Liver (tissue), 9 donors: Measurements from ENCODE around the gene TNFSF4. TPM values are rescaled to one million over a fixed set of nuclear protein-coding genes. Genes with fewer than 3 reads are reported as not detected.

Experiments used
- DNase-seq: peaks from one replicate; pipeline ENCODE4 v3.0.0-alpha.2; 2017; ENCODE audit warnings: low spot score
- H3K27ac ChIP-seq, 2 donors: one replicate each; pipeline ENCODE4 v1.7.0; 2013; ENCODE audit warnings: inconsistent platforms in 2 of 2, low read length in 2 of 2, control low read depth in 1 of 2, low read depth in 1 of 2, mild to moderate bottlenecking in 1 of 2
- H3K27me3 ChIP-seq, 4 donors: one replicate each; pipeline versions ENCODE4 v1.6.1 to v1.7.0; 2013; ENCODE audit warnings: low read length in 3 of 4, inconsistent platforms in 1 of 4, mild to moderate bottlenecking in 1 of 4, moderate library complexity in 1 of 4; ENCODE audit not compliant: control insufficient read depth in 4 of 4, insufficient read depth in 4 of 4
- H3K36me3 ChIP-seq, 4 donors: one replicate each; pipeline versions ENCODE4 v1.6.1 to v1.7.0; 2013; ENCODE audit warnings: low read length in 3 of 4, mild to moderate bottlenecking in 3 of 4, low read depth in 1 of 4, moderate library complexity in 1 of 4; ENCODE audit not compliant: control insufficient read depth in 4 of 4, insufficient read depth in 3 of 4
- H3K4me1 ChIP-seq, 4 donors: one replicate each; pipeline versions ENCODE4 v1.6.1 to v1.7.0; 2013; ENCODE audit warnings: low read length in 3 of 4, mild to moderate bottlenecking in 3 of 4, moderate library complexity in 1 of 4; ENCODE audit not compliant: control insufficient read depth in 4 of 4, insufficient read depth in 4 of 4
- H3K4me3 ChIP-seq, 3 donors: one replicate each; pipeline versions ENCODE4 v1.6.1 to v1.7.0; 2013; ENCODE audit warnings: low read length in 3 of 3, control low read depth in 1 of 3, low read depth in 1 of 3, mild to moderate bottlenecking in 1 of 3
- H3K9ac ChIP-seq, 2 donors: one replicate each; pipeline ENCODE4 v1.7.0; 2013; ENCODE audit warnings: low read length in 2 of 2, mild to moderate bottlenecking in 2 of 2, moderate library complexity in 2 of 2, control low read depth in 1 of 2, low read depth in 1 of 2
- H3K9me3 ChIP-seq, 4 donors: one replicate each; pipeline versions ENCODE4 v1.6.1 to v1.7.0; 2013; ENCODE audit warnings: low read length in 3 of 4; ENCODE audit not compliant: control insufficient read depth in 4 of 4
- EGR1 ChIP-seq, 2 donors: IDR thresholded peaks; 2 replicates each; pipeline ENCODE4 v1.6.1; 2016 to 2018; ENCODE audit warnings: antibody characterized with exemption in 2 of 2, low read depth in 2 of 2
- FOXA1 ChIP-seq: IDR thresholded peaks from 2 replicates; pipeline ENCODE4 v1.6.1; 2016; ENCODE audit warnings: antibody characterized with exemption
- FOXA2 ChIP-seq: IDR thresholded peaks from 2 replicates; pipeline ENCODE4 v1.6.1; 2016; ENCODE audit warnings: antibody characterized with exemption
- GABPA ChIP-seq, 2 donors: IDR thresholded peaks in 1 of 2; conservative IDR thresholded peaks in 1 of 2; 2 replicates each; pipeline ENCODE4 v1.6.1; 2016; ENCODE audit warnings: antibody characterized with exemption in 2 of 2, mild to moderate bottlenecking in 1 of 2, moderate library complexity in 1 of 2
- HNF4A ChIP-seq, 2 donors: conservative IDR thresholded peaks; 2 replicates each; pipeline ENCODE4 v1.6.1; 2016; ENCODE audit warnings: antibody characterized with exemption in 2 of 2, mild to moderate bottlenecking in 2 of 2
- HNF4G ChIP-seq: IDR thresholded peaks from 2 replicates; pipeline ENCODE4 v1.6.1; 2016; ENCODE audit warnings: antibody characterized with exemption
- JUND ChIP-seq, 2 donors: IDR thresholded peaks; 2 replicates each; pipeline ENCODE4 v1.6.1; 2016; ENCODE audit warnings: antibody characterized with exemption in 2 of 2
- NR2F2 ChIP-seq: IDR thresholded peaks from 2 replicates; pipeline ENCODE4 v1.6.1; 2016; ENCODE audit warnings: antibody characterized with exemption
- RAD21 ChIP-seq, 2 donors: IDR thresholded peaks; 2 replicates each; pipeline ENCODE4 v1.6.1; 2016; ENCODE audit warnings: antibody characterized with exemption in 2 of 2, mild to moderate bottlenecking in 2 of 2
- RXRA ChIP-seq, 2 donors: IDR thresholded peaks; 2 replicates each; pipeline ENCODE4 v1.6.1; 2017 to 2018; ENCODE audit warnings: antibody characterized with exemption in 2 of 2, mild to moderate bottlenecking in 1 of 2
- SP1 ChIP-seq: IDR thresholded peaks from 2 replicates; pipeline ENCODE4 v1.6.1; 2018; ENCODE audit warnings: antibody characterized with exemption, mild to moderate bottlenecking
- TAF1 ChIP-seq: conservative IDR thresholded peaks from 2 replicates; pipeline ENCODE4 v1.6.1; 2016; ENCODE audit warnings: antibody characterized with exemption, mild to moderate bottlenecking
- YY1 ChIP-seq: IDR thresholded peaks from 2 replicates; pipeline ENCODE4 v1.6.1; 2016; ENCODE audit warnings: antibody characterized with exemption, mild to moderate bottlenecking
- WGBS: extraction: QIAGEN DNeasy Blood & Tissue Kit; methylation state at CpG from one replicate; pipeline ENCODE4 v1.1.7; 2013; 5-methylcytosine and 5-hydroxymethylcytosine counted together
- polyA plus RNA-seq, 2 donors: library from polyadenylated mRNA; stranded (reverse) in 1 of 2; unstranded in 1 of 2; fragments of 200-250 nt in 1 of 2; fragments of >200 nt in 1 of 2; fragmentation: Nextera tagmentation in 1 of 2; extraction: Ambion mirVana in 1 of 2; gene quantifications; one replicate each; pipeline versions ENCODE4 v1.2.1 to v1.2.3, GENCODE V29; 2013 to 2015
- total RNA-seq, 2 donors: library from RNA; depleted of rRNA; stranded (reverse); fragments of >200 nt; gene quantifications; one replicate each; pipeline ENCODE4 v1.2.3, GENCODE V29; 2014
- TF ChIP-seq, protein P1 (sequence below): IDR thresholded peaks from 2 replicates; pipeline ENCODE4 v1.6.1; 2016; ENCODE audit warnings: antibody characterized with exemption
- TF ChIP-seq, protein P2 (sequence below): fragments of 150-350 bp; IDR thresholded peaks from 2 replicates; pipeline ENCODE4 v1.5.1; 2017; ENCODE audit warnings: improper control_type of control experiment, low read depth, low read length; ENCODE audit not compliant: missing input control
- TF ChIP-seq, protein P3 (sequence below): IDR thresholded peaks from 2 replicates; pipeline ENCODE4 v1.6.1; 2016; ENCODE audit warnings: antibody characterized with exemption, mild to moderate bottlenecking
- TF ChIP-seq, protein P4 (sequence below): IDR thresholded peaks from 2 replicates; pipeline ENCODE4 v1.6.1; 2016; ENCODE audit warnings: antibody characterized with exemption
- TF ChIP-seq, protein P5 (sequence below): IDR thresholded peaks from 2 replicates; pipeline ENCODE4 v1.6.1; 2016; ENCODE audit warnings: antibody characterized with exemption
- donor health status: healthy.
- donor health status: healthy.
- donor health status: healthy.
- donor health status: healthy.
- donor health status: healthy.

The TNFSF4 gene
- total and polyA plus RNA-seq, 4 donors, result 0.18 to 2.1 (median 0.45) TPM

DNA sequence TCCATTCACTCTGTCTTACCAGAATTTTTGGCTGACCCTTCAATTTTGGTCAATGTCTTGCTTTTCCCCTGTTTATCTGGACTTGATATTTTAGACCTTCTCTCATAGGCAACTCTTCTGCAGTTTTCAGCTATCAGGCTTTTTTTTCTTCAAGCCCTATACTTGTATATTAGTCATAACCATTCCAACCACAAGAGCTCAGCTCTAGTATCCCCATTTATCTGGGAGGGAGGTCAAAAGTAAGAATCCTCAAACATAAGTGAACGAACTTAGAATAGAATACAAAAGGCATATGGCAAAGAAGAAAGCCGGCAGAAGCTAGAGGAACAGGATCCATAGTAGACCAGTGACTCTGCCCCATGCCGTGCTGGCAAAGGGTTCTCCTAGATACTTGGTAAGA is 45.9 kb upstream of the TNFSF4 start:
- Histone ChIP-seq H3K9me3 (no peaks in the 10 kb centered on the region), H3K27ac (no peak overlapping the region), H3K4me3 (no peak overlapping the region), H3K36me3 (no peaks in the 10 kb centered on the region), H3K27me3 (no peaks in the 10 kb centered on the region), H3K9ac (no peak overlapping the region), H3K4me1 (no peaks in the 10 kb centered on the region)
- DNase-seq, result no peak
- no peak for TF ChIP-seq SP1
- TF ChIP-seq JUND (IDR thresholded peaks at IDR 0.05), result no peak
- TF ChIP-seq, protein P1, sequence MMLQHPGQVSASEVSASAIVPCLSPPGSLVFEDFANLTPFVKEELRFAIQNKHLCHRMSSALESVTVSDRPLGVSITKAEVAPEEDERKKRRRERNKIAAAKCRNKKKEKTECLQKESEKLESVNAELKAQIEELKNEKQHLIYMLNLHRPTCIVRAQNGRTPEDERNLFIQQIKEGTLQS, result no peak
- TF ChIP-seq, protein P2, sequence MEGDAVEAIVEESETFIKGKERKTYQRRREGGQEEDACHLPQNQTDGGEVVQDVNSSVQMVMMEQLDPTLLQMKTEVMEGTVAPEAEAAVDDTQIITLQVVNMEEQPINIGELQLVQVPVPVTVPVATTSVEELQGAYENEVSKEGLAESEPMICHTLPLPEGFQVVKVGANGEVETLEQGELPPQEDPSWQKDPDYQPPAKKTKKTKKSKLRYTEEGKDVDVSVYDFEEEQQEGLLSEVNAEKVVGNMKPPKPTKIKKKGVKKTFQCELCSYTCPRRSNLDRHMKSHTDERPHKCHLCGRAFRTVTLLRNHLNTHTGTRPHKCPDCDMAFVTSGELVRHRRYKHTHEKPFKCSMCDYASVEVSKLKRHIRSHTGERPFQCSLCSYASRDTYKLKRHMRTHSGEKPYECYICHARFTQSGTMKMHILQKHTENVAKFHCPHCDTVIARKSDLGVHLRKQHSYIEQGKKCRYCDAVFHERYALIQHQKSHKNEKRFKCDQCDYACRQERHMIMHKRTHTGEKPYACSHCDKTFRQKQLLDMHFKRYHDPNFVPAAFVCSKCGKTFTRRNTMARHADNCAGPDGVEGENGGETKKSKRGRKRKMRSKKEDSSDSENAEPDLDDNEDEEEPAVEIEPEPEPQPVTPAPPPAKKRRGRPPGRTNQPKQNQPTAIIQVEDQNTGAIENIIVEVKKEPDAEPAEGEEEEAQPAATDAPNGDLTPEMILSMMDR, result no peak
- TF ChIP-seq HNF4A (conservative IDR thresholded peaks at IDR 0.05), result no peak
- TF ChIP-seq, protein P3, sequence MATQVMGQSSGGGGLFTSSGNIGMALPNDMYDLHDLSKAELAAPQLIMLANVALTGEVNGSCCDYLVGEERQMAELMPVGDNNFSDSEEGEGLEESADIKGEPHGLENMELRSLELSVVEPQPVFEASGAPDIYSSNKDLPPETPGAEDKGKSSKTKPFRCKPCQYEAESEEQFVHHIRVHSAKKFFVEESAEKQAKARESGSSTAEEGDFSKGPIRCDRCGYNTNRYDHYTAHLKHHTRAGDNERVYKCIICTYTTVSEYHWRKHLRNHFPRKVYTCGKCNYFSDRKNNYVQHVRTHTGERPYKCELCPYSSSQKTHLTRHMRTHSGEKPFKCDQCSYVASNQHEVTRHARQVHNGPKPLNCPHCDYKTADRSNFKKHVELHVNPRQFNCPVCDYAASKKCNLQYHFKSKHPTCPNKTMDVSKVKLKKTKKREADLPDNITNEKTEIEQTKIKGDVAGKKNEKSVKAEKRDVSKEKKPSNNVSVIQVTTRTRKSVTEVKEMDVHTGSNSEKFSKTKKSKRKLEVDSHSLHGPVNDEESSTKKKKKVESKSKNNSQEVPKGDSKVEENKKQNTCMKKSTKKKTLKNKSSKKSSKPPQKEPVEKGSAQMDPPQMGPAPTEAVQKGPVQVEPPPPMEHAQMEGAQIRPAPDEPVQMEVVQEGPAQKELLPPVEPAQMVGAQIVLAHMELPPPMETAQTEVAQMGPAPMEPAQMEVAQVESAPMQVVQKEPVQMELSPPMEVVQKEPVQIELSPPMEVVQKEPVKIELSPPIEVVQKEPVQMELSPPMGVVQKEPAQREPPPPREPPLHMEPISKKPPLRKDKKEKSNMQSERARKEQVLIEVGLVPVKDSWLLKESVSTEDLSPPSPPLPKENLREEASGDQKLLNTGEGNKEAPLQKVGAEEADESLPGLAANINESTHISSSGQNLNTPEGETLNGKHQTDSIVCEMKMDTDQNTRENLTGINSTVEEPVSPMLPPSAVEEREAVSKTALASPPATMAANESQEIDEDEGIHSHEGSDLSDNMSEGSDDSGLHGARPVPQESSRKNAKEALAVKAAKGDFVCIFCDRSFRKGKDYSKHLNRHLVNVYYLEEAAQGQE, result no peak
- TF ChIP-seq HNF4G, result no peak
- TF ChIP-seq, protein P4, sequence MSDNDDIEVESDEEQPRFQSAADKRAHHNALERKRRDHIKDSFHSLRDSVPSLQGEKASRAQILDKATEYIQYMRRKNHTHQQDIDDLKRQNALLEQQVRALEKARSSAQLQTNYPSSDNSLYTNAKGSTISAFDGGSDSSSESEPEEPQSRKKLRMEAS, result no peak
- TF ChIP-seq, protein P5, sequence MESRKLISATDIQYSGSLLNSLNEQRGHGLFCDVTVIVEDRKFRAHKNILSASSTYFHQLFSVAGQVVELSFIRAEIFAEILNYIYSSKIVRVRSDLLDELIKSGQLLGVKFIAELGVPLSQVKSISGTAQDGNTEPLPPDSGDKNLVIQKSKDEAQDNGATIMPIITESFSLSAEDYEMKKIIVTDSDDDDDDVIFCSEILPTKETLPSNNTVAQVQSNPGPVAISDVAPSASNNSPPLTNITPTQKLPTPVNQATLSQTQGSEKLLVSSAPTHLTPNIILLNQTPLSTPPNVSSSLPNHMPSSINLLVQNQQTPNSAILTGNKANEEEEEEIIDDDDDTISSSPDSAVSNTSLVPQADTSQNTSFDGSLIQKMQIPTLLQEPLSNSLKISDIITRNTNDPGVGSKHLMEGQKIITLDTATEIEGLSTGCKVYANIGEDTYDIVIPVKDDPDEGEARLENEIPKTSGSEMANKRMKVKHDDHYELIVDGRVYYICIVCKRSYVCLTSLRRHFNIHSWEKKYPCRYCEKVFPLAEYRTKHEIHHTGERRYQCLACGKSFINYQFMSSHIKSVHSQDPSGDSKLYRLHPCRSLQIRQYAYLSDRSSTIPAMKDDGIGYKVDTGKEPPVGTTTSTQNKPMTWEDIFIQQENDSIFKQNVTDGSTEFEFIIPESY, result no peak
- no peak for TF ChIP-seq RXRA (IDR thresholded peaks at IDR 0.05)
- TF ChIP-seq FOXA2, result no peak
- TF ChIP-seq YY1, result no peak
- WGBS, result 87% methylated on average over 3 of the region's 3 CpGs

DNA sequence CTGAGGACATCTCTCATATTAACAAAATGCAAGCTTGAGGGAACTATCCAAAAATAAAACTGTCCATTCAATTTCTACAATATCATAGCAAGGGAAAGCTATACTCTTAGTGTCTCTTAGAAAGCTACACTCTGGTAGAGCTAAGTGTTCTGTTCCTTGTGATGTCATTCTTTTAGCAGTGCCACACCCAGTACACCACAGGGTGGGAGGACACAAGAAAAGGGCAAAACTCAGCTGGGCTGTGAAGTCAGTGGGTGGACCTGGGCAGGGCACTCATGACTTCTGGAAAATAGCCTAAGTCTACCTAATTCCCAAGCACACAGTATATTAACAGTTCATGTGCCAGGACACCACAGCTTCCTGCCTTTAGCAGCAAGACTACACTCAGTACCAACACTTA is 42.2 kb upstream of the TNFSF4 start:
- H3K27ac ChIP-seq, result no peak overlapping the region
- no peak for DNase-seq
- no peaks in the 10 kb centered on the region for H3K9me3 ChIP-seq
- no peak overlapping the region for H3K9ac ChIP-seq
- H3K27me3 ChIP-seq, result no peaks in the 10 kb centered on the region
- H3K36me3 ChIP-seq, result no peaks in the 10 kb centered on the region
- H3K4me3 ChIP-seq, result no peak overlapping the region
- H3K4me1 ChIP-seq, result no peaks in the 10 kb centered on the region
- TF ChIP-seq YY1 (no peak), SP1 (no peak), EGR1 (IDR thresholded peaks at IDR 0.05; ENCODE audit: low read depth in 2 of 2) (no peak), NR2F2 (no peak), FOXA2 (no peak), HNF4A (conservative IDR thresholded peaks at IDR 0.05) (no peak), GABPA (IDR thresholded peaks at IDR 0.05 in 1 of 2, conservative IDR thresholded peaks at IDR 0.05 in 1 of 2) (no peak), FOXA1 (no peak), TAF1 (no peak), RAD21 (IDR thresholded peaks at IDR 0.05) (no peak)
- TF ChIP-seq, protein P1, result no peak
- TF ChIP-seq, protein P4, result no peak
- TF ChIP-seq, protein P3, result no peak
- TF ChIP-seq, protein P5, result no peak
